ENCODE measurements around the gene SLC2A11. TPM values are rescaled to one million over a fixed set of nuclear protein-coding genes. Genes with fewer than 3 reads are reported as not detected.
"Not testable (repeated sequence)": the region's sequence is repeated elsewhere in the genome, so short reads cannot be mapped to it uniquely, and the experiment has no call there.

SLC2A11 gene
- total RNA-seq, 4 donors from 2014 or later = 8.3 to 16.0 (median 14.8) TPM

DNA sequence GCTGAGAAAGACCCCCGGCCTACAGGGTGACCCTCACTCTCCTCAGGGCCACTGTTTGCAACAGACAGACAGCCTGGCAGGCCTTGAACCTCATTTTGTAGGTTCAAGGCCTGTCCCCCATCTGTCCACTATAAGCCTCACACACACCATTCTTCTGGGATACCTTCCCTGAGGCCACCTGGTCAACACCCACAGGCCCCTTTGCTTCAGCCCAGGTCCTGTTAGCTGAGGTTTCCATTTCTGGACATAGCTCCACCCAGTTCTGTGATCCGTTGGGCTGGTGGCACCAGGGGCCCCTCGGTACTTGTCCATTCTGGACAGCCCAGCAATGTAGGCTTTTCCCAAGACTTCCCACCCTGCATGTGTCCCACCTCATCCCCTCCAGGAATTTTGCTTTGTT lies 39.6 kb downstream of the SLC2A11 start:
- Histone ChIP-seq H3K27me3 (no peaks in the 10 kb centered on the region), H3K4me1 (peaks cover 4 to 17% (median 6%) of the 10 kb centered on the region in 4 donors), H3K27ac (no peak overlapping the region), H3K36me3 (peaks cover 0 to 20% (median 0%) of the 10 kb centered on the region in 3 donors), H3K4me3 (no peak overlapping the region), H3K9me3 (no peaks in the 10 kb centered on the region)
- no peak for TF ChIP-seq POLR2A (IDR thresholded peaks at IDR 0.05)
- TF ChIP-seq, protein P1, sequence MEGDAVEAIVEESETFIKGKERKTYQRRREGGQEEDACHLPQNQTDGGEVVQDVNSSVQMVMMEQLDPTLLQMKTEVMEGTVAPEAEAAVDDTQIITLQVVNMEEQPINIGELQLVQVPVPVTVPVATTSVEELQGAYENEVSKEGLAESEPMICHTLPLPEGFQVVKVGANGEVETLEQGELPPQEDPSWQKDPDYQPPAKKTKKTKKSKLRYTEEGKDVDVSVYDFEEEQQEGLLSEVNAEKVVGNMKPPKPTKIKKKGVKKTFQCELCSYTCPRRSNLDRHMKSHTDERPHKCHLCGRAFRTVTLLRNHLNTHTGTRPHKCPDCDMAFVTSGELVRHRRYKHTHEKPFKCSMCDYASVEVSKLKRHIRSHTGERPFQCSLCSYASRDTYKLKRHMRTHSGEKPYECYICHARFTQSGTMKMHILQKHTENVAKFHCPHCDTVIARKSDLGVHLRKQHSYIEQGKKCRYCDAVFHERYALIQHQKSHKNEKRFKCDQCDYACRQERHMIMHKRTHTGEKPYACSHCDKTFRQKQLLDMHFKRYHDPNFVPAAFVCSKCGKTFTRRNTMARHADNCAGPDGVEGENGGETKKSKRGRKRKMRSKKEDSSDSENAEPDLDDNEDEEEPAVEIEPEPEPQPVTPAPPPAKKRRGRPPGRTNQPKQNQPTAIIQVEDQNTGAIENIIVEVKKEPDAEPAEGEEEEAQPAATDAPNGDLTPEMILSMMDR (IDR thresholded peaks at IDR 0.05) = no peak
- no peak for DNase-seq

DNA sequence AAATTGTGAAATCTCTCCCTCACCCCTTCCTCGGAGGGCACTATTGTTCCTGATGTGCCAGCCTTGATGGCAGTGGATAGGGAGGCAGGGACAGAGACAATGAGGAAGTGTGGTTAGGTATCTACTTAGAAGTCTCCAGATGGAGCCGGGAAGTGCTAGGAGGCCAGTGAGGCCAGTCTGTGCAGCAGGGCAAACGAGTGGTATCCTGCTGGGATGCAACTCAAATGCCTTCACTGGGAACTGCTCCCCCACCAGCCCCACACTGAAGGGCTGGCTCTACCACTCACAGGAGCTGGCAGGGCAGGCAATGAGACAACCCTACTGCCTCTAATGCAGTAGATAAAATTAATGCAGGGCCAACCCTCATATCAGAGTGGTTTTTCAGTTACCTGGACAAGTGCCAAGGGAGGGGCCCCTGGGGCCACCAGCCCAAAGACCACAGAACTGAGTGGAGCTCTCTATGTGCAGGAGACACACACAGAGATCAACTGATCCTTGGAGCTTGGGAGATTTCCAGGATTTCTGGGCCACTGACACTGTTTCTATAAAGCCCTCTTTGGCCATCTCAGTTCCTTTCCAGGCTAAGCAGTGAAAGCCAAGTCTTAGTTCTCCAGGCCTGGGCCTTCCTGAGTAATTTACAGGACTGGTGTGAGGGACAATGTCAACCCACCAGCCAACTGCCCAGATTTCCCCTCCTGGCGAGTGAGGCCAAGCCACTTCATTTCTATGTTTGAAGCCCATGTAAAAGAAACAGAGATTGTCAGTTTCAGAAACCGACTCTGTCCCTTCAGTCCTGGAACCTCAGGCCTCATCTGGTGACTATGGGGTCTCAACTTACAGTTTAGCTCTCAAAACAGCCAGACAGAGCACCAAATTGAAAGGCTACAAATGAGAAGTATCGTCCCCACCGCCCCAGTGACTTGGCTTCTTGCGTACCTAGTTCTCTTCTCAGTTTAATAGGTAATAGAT lies 40.6 kb downstream of the SLC2A11 start:
- H3K4me1 ChIP-seq = peaks cover 4 to 16% (median 6%) of the 10 kb centered on the region in 4 donors
- no peaks in the 10 kb centered on the region for H3K27me3 ChIP-seq
- DNase-seq = no peak
- no peak overlapping the region for H3K27ac ChIP-seq
- no peaks in the 10 kb centered on the region for H3K9me3 ChIP-seq
- peaks cover 0 to 20% (median 0%) of the 10 kb centered on the region in 3 donors for H3K36me3 ChIP-seq
- H3K4me3 ChIP-seq = no peak overlapping the region
- TF ChIP-seq, protein P1 (IDR thresholded peaks at IDR 0.05) = no peak
- TF ChIP-seq POLR2A (IDR thresholded peaks at IDR 0.05) = no peak

DNA sequence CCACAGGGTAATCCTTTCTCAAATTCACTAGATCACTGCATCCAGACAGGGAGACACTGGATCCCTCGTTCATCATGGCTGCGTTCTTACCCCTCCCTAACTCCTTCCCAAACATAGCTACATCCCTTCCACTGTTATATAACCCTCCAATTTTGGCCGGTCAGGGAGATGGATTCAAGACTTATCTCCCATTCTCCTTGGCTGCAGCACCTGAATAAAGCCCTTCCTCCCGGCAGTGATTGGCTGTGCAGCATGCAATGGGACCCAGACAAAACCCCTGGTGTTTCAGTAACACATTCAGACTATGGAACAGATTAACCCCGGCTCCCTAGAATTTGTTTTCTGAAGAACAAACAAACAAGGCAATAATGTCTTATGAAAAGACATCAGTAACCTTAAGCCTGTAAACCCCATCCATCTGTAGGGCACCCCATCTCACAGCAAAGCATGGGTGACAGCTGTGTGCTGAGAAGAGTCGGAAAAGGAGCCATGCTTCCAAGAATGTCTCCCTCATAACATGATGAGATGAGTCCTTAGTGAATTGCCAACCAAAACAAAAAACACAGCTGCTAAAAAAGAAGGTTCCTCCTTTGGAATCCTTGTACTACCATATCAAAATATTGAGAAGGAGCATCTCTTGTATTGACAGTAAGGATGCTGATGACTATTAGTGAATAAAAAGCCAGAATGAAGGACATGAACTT lies 41.5 kb downstream of the SLC2A11 start:
- peaks cover 0 to 12% (median 2%) of the 10 kb centered on the region in 4 donors for H3K4me1 ChIP-seq
- DNase-seq = no peak
- H3K4me3 ChIP-seq = no peak overlapping the region
- H3K36me3 ChIP-seq = peaks cover 0 to 20% (median 0%) of the 10 kb centered on the region in 3 donors
- no peak for TF ChIP-seq POLR2A (IDR thresholded peaks at IDR 0.05)
- TF ChIP-seq, protein P1 (IDR thresholded peaks at IDR 0.05) = no peak
- H3K27me3 ChIP-seq = no peaks in the 10 kb centered on the region
- no peak overlapping the region for H3K27ac ChIP-seq
- H3K9me3 ChIP-seq = no peaks in the 10 kb centered on the region

DNA sequence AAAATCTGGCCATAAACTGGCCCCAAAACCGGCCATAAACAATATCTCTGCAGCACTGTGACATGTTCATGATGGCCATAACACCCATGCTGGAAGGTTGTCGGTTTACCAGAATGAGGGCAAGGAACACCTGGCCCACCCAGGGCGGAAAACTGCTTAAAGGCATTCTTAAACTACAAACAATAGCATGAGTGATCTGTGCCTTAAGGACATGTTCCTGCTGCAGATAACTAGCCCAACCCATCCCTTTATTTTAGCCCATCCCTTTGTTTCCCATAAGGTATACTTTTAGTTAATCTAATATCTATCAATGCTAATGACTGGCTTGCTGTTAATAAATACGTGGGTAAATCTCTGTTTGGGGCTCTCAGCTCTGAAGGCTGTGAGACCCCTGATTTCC lies 42.6 kb downstream of the SLC2A11 start:
- not testable (repeated sequence) for H3K9me3 ChIP-seq, H3K4me1 ChIP-seq, H3K27me3 ChIP-seq, H3K27ac ChIP-seq, DNase-seq, H3K4me3 ChIP-seq
- peaks cover 0 to 20% (median 0%) of the 10 kb centered on the region in 3 donors for H3K36me3 ChIP-seq

DNA sequence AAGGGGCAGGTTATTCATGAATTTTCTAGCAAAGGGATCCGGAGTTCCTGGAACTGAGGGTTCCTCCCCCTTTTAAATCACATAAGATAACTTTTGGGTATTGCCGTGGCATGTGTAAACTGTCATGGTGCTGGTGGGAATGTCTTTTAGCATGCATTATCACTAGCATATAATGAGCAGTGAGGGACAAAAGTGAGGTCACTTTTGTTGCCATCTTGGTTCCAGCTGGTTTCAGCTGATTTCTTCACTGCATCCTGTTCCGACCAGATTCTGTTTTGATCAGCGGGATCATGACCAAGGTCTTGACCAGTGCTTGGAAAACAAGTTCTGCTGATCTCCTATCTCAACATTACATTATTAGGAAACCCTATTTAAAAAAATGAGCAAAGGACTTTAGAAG lies 43.9 kb downstream of the SLC2A11 start:
- H3K27ac ChIP-seq = no peak overlapping the region
- TF ChIP-seq, protein P1 (IDR thresholded peaks at IDR 0.05) = no peak
- no peak for TF ChIP-seq POLR2A (IDR thresholded peaks at IDR 0.05)
- H3K4me1 ChIP-seq = no peaks in the 10 kb centered on the region
- no peaks in the 10 kb centered on the region for H3K9me3 ChIP-seq
- no peaks in the 10 kb centered on the region for H3K27me3 ChIP-seq
- H3K36me3 ChIP-seq = peaks cover 0 to 8% (median 0%) of the 10 kb centered on the region in 3 donors
- no peak overlapping the region for H3K4me3 ChIP-seq
- DNase-seq = no peak
